GM19468 (cell line): Measurements from ENCODE around the gene ANKMY1.

Experiments used
- ATAC-seq: cut with Tn5 transposase; IDR thresholded peaks from one replicate; pipeline ENCODE4 v1.9.1; 2021; ENCODE audit warnings: mild to moderate bottlenecking, moderate library complexity, moderate number of reproducible peaks; ENCODE audit not compliant: unreplicated experiment; ENCODE audit errors: extremely low read depth

The ANKMY1 gene

GRCh38 chr2:240431271-240431660 lies 126.5 kb downstream of the ANKMY1 start:
- ATAC-seq = no peak

DNA sequence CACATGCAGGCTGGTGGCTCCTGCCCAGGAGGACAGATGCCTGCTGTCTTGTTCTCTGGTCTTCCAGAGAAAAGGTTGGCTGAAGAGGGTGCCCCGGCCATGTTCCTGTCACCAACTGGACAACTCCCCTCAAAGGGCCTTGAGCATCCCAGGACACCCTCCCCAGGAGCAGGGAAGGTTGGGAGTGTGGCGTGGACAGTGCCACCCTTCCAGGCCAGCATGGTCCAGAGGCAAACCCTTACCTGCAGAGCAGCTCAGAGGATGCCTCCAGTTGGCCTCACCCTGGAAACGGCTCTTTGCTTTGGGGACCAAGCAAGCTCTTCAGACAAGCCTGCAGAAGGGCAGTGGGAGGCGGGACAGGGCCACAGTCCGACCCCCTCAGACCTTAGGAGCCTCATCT lies 127.2 kb downstream of the ANKMY1 start:
- no peak for ATAC-seq

DNA sequence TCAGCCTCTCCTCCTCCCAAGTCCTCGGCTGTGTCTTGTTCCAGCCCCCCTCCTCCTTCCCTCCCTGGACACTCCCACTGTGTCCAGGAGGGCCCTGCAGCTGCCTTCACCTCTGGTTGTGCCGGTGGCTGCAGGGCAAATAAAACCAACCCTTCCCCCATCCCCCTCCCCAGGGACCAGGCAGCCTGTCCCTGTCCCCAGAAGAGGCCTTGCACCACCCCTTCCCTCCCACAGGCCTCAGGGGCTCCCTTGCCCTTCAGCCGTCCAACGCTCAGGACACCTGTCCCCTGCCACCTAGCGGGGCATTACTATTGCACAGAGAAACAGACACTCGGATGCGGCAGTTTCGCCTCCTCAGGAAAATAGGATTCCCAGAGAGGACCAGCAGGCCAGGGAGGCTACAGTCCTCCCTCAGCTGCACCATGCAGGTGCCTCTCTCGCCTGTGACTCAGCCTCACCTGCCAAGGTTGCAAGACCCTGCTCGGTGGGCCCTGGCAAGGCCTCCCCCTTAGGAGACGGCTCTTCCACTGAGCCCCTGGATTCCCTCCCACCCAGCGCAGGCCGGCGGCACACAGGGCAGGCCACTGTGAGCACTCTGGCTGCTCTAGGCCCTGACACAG lies 127.8 kb downstream of the ANKMY1 start:
- ATAC-seq = no peak
